ENCODE measurements around the gene KCNJ11.
"Not testable (repeated sequence)": the region's sequence is repeated elsewhere in the genome, so short reads cannot be mapped to it uniquely, and the experiment has no call there.

KCNJ11 gene

DNA sequence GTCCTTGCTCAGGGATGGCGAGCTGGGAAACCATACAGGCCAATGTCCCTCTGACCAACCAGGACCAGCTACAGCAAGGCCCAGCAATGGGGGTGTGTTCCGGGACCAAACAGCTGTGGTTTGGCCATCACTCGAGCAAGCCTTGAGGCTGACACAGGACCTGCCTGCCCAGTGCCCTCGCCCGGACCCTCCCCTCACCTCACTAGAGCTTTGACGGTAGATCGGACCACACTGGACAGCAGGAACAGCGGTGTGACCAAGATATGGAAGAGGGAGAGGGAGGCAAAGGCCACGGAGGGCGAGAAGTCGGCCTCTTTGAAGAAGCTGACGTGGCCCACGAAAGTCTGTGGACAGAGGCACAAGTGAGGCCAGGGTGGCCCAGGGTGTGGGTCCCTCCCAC lies 42.2 kb upstream of the KCNJ11 start:
- no peak for ATAC-seq

DNA sequence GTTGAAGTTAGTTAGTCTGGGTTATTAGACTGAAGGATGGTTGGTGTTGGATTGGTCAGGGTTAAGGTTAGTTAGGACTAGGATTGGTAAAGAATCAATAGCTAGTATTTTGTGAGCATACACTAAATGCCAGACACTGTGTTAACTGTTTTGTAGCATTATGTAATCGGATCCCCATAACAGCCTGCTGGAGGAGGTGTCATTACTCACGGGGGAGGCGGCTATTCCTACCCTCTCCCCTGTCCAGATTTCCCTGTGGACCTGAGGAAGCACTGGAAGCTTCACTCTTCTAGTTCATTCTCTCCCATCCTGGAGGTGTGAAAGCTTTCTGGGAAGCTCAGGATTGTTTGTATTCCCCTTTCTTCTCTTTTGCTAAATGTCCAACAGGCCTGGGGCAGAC lies 40.5 kb upstream of the KCNJ11 start:
- no peak for TF ChIP-seq ESRRG (CRISPR knock-in tag; IDR thresholded peaks at IDR 0.05)
- TF ChIP-seq GLIS3 (CRISPR knock-in tag; IDR thresholded peaks at IDR 0.05), result no peak
- TF ChIP-seq SNAI2 (CRISPR knock-in tag; IDR thresholded peaks at IDR 0.05), result no peak
- ATAC-seq, result no peak

More for the DNA sequence above, 42.2 kb upstream of the KCNJ11 start:
- TF ChIP-seq ZC3H10 (CRISPR knock-in tag; IDR thresholded peaks at IDR 0.05), result no peak
- no peak for TF ChIP-seq ESRRG (CRISPR knock-in tag; IDR thresholded peaks at IDR 0.05)
- no peak for TF ChIP-seq SNAI2 (CRISPR knock-in tag; IDR thresholded peaks at IDR 0.05)
- TF ChIP-seq ARNTL (CRISPR knock-in tag; IDR thresholded peaks at IDR 0.05; ENCODE audit: borderline replicate concordance, low read depth), result no peak
- TF ChIP-seq, protein P1, sequence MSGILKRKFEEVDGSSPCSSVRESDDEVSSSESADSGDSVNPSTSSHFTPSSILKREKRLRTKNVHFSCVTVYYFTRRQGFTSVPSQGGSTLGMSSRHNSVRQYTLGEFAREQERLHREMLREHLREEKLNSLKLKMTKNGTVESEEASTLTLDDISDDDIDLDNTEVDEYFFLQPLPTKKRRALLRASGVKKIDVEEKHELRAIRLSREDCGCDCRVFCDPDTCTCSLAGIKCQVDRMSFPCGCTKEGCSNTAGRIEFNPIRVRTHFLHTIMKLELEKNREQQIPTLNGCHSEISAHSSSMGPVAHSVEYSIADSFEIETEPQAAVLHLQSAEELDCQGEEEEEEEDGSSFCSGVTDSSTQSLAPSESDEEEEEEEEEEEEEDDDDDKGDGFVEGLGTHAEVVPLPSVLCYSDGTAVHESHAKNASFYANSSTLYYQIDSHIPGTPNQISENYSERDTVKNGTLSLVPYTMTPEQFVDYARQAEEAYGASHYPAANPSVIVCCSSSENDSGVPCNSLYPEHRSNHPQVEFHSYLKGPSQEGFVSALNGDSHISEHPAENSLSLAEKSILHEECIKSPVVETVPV (CRISPR knock-in tag; IDR thresholded peaks at IDR 0.05), result no peak
- no peak for TF ChIP-seq GLIS3 (CRISPR knock-in tag; IDR thresholded peaks at IDR 0.05)

DNA sequence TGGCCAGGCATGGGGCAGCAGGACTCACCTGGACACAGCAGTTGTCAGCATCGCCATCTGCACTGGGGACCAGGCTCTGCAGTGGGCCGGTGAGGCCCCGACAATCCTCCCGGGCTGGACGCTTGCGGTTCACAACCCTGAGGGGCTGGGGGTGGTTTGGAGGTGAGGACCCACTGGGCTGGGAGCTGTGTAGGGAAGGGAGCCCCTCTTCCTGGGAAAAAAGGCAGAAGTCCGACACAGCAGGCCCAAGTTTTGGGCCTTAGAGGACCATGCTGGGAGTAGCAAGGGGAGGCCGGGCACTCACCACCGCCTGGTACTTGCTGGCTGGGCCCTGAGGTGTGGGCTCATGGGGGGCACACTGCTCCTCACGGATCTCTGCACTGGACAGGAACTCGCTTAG lies 39.8 kb upstream of the KCNJ11 start:
- TF ChIP-seq ARNTL (CRISPR knock-in tag; IDR thresholded peaks at IDR 0.05; ENCODE audit: borderline replicate concordance, low read depth), result no peak
- ATAC-seq, result no peak

DNA sequence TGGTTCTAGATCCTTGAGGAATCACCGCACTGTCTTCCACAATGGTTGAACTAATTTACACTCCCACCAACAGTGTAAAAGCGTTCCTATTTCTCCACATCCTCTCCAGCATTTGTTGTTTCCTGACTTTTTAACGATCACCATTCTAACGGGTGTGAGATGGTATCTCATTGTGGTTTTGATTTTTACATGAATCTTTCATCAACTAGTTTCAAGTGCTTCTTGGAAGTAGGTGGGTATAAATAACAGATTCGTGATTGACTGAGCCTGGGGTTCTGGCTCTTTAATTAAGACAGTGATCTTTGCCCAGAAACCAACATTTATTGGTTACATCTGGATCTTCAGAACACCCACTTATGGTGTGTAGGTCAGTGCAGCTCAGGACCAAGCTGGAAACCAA lies 37.8 kb upstream of the KCNJ11 start:
- not testable (repeated sequence) for ATAC-seq

DNA sequence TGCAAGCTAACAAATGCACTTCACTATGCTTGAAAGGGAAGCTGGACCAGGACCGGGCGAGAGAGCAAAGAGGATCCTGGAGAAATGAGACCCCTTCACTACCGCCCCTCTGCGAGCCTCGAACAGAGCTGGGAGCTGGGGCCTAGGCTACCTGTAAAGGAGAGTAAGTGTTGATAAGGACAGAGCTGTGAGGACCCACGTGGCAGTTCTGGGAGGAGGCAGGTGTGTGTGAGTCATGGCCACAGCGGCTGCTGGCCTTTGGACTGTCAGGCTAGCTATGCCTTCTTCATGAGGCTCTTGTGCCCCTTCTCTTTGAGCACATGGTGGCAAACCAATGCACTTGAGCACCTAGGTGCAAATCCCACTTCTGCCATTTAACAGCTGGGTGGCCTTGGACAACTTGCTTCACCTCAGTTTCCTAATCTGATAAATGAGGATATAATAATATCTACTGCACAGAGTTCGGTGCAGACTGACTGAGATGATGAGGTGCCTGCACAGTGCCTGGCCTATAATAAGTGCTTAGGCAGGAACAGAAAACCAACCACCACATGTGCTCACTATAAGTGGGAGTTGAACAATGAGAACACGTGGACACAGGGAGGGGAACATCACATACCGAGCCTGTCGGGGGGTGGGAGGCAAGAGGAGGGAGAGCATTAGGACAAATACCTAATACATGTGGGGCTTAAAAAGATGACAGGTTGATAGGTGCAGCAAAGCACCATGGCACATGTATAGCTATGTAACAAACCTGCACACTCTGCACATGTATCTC lies 35.3 kb upstream of the KCNJ11 start:
- no peak for TF ChIP-seq PPARA (CRISPR knock-in tag; IDR thresholded peaks at IDR 0.05; ENCODE audit: borderline replicate concordance)
- TF ChIP-seq TOX (CRISPR knock-in tag; IDR thresholded peaks at IDR 0.05; ENCODE audit: borderline replicate concordance), result no peak
- TF ChIP-seq ZC3H10 (CRISPR knock-in tag; IDR thresholded peaks at IDR 0.05), result no peak
- ATAC-seq, result no peak

DNA sequence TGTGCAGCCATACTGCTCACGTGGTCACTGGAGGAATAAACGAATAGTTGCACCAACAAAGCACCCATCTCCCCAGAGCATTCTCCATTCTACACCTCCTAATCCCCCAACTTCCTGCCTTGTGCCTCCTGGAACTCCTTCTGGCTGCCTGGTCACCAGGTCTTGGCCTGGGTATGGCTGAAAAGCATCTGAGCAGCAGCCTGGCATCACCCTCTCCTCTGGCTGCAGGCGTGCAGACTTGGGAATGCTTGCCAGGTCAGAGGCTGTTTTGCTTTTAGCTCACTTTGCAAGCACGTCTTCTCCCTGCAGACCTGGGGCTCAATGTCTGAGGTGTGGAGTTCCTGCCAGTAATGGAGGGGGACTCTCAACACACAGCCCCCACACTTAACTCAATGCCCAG lies 33.3 kb upstream of the KCNJ11 start:
- TF ChIP-seq, protein P1 (CRISPR knock-in tag; IDR thresholded peaks at IDR 0.05), result no peak
- no peak for TF ChIP-seq OSR1 (CRISPR knock-in tag; IDR thresholded peaks at IDR 0.05)
- TF ChIP-seq GLIS3 (CRISPR knock-in tag; IDR thresholded peaks at IDR 0.05), result no peak
- no peak for TF ChIP-seq TCF4 (CRISPR knock-in tag; IDR thresholded peaks at IDR 0.05; ENCODE audit: borderline replicate concordance)
- ATAC-seq, result no peak

DNA sequence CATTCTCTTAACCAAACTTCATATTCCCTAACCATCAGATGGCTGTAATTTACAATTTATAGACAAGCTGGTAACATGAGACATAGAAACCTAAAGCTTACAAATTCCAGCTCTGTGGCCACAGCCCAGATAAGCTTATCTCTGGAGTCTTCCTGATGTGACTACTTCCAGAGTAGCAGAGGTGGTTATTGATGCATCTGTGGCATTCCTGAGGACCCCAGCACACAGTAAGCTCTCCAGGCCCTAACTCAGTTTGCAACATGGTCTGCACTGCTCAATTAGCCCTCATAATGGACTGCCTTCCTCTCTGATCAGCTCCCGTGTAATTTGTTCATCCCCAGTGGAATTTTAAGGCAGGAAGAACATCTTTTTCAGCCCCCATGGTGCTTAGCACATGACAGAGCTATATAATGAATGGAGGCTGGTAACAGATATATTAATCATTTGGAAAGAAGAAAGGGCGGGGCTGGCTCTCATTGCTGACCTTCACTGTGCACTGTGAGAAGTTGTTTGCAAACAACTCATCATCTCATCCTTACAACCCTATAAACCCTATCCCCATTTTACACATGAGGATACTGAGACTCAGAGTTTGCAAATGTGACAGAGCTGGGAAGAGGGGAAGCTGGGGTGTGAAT lies 30.1 kb upstream of the KCNJ11 start:
- no peak for ATAC-seq
- TF ChIP-seq ZNF8 (CRISPR knock-in tag; IDR thresholded peaks at IDR 0.05) (no peak), ESRRG (CRISPR knock-in tag; IDR thresholded peaks at IDR 0.05) (no peak), TCF4 (CRISPR knock-in tag; IDR thresholded peaks at IDR 0.05; ENCODE audit: borderline replicate concordance) (no peak), TOX (CRISPR knock-in tag; IDR thresholded peaks at IDR 0.05; ENCODE audit: borderline replicate concordance) (no peak), ZC3H10 (CRISPR knock-in tag; IDR thresholded peaks at IDR 0.05) (no peak), ZNF70 (CRISPR knock-in tag; IDR thresholded peaks at IDR 0.05) (no peak), SNAI2 (CRISPR knock-in tag; IDR thresholded peaks at IDR 0.05) (no peak), OSR1 (CRISPR knock-in tag; IDR thresholded peaks at IDR 0.05) (no peak), PPARA (CRISPR knock-in tag; IDR thresholded peaks at IDR 0.05; ENCODE audit: borderline replicate concordance) (no peak), ZFP3 (CRISPR knock-in tag; IDR thresholded peaks at IDR 0.05) (no peak), ARNTL (CRISPR knock-in tag; IDR thresholded peaks at IDR 0.05; ENCODE audit: borderline replicate concordance, low read depth) (no peak)
- TF ChIP-seq, protein P2, sequence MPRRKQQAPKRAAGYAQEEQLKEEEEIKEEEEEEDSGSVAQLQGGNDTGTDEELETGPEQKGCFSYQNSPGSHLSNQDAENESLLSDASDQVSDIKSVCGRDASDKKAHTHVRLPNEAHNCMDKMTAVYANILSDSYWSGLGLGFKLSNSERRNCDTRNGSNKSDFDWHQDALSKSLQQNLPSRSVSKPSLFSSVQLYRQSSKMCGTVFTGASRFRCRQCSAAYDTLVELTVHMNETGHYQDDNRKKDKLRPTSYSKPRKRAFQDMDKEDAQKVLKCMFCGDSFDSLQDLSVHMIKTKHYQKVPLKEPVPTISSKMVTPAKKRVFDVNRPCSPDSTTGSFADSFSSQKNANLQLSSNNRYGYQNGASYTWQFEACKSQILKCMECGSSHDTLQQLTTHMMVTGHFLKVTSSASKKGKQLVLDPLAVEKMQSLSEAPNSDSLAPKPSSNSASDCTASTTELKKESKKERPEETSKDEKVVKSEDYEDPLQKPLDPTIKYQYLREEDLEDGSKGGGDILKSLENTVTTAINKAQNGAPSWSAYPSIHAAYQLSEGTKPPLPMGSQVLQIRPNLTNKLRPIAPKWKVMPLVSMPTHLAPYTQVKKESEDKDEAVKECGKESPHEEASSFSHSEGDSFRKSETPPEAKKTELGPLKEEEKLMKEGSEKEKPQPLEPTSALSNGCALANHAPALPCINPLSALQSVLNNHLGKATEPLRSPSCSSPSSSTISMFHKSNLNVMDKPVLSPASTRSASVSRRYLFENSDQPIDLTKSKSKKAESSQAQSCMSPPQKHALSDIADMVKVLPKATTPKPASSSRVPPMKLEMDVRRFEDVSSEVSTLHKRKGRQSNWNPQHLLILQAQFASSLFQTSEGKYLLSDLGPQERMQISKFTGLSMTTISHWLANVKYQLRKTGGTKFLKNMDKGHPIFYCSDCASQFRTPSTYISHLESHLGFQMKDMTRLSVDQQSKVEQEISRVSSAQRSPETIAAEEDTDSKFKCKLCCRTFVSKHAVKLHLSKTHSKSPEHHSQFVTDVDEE (CRISPR knock-in tag; IDR thresholded peaks at IDR 0.05), result no peak
- TF ChIP-seq, protein P3, sequence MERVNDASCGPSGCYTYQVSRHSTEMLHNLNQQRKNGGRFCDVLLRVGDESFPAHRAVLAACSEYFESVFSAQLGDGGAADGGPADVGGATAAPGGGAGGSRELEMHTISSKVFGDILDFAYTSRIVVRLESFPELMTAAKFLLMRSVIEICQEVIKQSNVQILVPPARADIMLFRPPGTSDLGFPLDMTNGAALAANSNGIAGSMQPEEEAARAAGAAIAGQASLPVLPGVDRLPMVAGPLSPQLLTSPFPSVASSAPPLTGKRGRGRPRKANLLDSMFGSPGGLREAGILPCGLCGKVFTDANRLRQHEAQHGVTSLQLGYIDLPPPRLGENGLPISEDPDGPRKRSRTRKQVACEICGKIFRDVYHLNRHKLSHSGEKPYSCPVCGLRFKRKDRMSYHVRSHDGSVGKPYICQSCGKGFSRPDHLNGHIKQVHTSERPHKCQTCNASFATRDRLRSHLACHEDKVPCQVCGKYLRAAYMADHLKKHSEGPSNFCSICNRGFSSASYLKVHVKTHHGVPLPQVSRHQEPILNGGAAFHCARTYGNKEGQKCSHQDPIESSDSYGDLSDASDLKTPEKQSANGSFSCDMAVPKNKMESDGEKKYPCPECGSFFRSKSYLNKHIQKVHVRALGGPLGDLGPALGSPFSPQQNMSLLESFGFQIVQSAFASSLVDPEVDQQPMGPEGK (CRISPR knock-in tag; IDR thresholded peaks at IDR 0.05; ENCODE audit: borderline replicate concordance), result no peak
- TF ChIP-seq, protein P4, sequence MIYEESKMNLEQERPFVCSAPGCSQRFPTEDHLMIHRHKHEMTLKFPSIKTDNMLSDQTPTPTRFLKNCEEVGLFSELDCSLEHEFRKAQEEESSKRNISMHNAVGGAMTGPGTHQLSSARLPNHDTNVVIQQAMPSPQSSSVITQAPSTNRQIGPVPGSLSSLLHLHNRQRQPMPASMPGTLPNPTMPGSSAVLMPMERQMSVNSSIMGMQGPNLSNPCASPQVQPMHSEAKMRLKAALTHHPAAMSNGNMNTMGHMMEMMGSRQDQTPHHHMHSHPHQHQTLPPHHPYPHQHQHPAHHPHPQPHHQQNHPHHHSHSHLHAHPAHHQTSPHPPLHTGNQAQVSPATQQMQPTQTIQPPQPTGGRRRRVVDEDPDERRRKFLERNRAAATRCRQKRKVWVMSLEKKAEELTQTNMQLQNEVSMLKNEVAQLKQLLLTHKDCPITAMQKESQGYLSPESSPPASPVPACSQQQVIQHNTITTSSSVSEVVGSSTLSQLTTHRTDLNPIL (CRISPR knock-in tag; IDR thresholded peaks at IDR 0.05; ENCODE audit: low read depth), result no peak
- TF ChIP-seq, protein P5, sequence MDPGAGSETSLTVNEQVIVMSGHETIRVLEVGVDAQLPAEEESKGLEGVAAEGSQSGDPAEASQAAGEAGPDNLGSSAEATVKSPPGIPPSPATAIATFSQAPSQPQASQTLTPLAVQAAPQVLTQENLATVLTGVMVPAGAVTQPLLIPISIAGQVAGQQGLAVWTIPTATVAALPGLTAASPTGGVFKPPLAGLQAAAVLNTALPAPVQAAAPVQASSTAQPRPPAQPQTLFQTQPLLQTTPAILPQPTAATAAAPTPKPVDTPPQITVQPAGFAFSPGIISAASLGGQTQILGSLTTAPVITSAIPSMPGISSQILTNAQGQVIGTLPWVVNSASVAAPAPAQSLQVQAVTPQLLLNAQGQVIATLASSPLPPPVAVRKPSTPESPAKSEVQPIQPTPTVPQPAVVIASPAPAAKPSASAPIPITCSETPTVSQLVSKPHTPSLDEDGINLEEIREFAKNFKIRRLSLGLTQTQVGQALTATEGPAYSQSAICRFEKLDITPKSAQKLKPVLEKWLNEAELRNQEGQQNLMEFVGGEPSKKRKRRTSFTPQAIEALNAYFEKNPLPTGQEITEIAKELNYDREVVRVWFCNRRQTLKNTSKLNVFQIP (CRISPR knock-in tag; IDR thresholded peaks at IDR 0.05; ENCODE audit: borderline replicate concordance, low read depth), result no peak
